GM19239 (cell line): ENCODE results near the gene B9D1.

Experiments used
- DNase-seq: peaks from one replicate; pipeline ENCODE4 v3.0.0; 2011; ENCODE audit warnings: low spot score; ENCODE audit not compliant: insufficient read length
- FAIRE-seq: peaks from 2 replicates; lab custom pipeline; 2011; peaks lifted over from hg19 to GRCh38; lab: Jason Lieb, UNC

The B9D1 gene

GRCh38 chr17:19341641-19342610 is 20.6 kb downstream of the B9D1 start:
- no peak for DNase-seq

DNA sequence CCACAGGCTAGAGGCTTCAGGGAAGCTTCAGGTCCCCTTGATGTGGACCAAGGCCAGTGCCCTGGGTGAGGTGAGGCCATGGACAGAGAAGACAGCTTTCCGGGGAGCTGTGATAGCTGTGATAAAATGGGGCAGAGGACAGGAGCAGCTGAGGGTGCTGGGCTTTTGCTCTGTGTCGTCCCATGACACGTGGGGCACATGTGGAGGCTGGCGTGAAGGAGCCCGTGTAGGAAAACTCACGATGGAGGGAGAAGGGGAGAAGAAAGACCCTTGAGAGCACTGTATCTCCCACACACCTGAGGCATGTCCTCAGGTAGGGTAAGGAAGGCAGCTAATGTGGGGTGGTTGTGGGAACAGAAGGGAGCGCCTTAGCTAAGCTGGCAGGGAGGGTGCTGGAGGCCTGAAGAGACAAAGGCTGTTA is 21.3 kb downstream of the B9D1 start:
- FAIRE-seq (no peak), DNase-seq (no peak)

More at GRCh38 chr17:19341641-19342610, 20.6 kb downstream of the B9D1 start:
- FAIRE-seq = no peak

DNA sequence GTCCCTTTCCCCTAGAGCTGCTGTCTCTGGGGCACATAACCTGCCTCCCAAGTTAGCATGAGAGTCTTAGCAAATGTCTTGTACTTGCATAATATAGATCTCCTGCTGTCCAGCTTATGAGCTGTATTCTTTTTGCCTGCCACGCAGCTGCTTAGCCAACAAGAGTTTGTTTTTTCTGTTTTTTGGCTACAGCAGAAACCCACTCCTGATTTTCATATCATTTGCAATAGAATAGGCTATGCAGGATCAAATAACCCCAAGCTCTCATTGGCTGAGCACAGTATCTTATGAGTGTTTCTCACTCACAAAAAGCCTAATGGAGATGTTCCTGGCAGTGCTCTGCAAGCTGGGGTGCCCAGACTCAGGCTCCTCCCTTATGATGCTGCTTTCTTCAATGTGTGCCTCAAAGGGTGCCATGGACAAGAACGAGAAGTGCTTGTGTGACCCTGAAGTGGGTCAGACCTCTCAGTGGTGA is 23.1 kb downstream of the B9D1 start:
- DNase-seq = no peak
- FAIRE-seq = no peak

DNA sequence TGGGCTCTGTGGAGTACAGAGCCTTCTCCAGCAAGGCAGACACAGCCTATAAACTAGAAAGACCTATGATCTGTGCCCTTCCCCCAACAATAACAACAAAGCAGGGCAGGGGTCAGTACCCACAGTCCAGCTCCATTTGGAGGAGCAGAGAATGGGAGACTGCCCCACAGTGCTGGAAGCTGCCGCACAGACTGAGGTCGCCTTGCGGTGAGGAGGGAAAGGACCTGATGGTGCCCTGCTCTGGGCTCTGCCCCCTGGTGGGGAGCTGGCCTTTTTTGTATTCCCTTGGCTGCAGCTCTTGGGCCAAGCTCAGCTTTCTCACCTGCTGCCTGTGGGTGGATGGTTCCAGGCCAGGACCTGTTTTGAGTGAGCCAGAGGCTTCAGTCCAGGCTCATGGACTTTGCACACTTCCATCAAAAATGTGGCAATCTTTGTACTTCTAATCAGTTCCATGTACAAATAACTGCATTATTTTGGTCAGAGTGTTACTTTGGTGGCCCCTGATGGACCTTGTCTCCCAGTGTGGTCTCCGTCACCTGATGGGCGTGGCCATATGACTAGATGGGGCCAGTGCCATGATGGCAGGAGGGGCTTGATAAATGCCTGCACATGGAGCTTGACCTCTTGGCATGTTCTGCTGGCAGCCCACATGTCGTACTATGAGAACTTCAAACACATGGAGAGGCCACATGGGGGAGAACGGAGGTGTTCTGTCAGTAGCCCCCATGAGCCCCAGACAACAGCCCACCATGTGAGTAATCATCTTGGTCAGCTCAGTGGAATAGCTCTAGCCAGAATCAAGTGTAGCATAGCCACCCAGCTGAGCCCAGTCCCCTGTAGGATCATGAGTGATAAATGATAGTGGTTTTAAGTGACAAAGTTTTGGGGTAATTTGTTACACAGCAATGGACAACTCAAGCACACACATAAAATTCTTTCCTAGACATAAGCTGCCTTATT is 24.2 kb downstream of the B9D1 start:
- FAIRE-seq (no peak), DNase-seq (peak; percentile 92)

- no peak for FAIRE-seq
Measured at GRCh38 chr17:19337712-19338023, 24.9 kb downstream of the B9D1 start.

DNA sequence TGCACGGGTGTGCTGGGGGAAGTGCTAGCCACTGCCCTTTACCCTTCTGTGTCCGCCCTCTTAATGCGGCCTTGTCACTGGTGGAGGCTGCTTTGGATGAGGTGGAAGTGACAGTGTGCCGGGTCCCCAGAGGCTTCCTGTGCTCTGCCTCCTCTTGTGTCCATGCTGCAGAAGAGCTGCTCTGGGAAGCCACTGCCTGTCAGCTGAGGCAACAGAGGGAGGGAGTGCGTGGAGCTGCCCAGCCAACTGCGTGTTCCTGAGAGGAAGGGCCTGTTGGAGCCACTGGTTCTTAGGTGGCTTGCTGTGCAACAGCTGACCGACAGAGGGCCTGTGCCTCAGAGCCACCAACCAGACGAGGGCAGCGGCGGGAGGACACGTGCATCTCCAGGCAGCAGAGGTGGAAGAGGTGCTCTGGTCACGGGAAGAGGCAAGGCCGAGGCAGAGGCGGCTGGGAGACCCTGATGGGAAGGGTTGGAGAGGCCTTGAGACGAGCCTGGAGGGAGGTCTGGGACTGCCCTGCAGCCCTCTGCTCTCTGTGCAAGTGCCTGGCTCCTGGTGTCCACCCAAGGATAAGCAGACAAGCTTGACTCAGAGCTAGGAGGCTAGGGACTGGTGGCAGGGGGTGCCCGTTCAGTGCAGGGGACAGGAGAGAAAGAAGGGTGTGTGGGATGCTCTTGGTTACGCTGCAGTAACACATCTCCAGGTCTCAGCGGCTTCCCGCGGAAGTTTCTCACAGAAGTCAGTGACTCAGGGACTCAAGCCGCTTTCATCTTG is 25.4 kb downstream of the B9D1 start:
- FAIRE-seq (no peak), DNase-seq (no peak)

More at GRCh38 chr17:19337712-19338023, 24.9 kb downstream of the B9D1 start:
- no peak for DNase-seq

- FAIRE-seq = no peak
- DNase-seq = no peak
Measured at GRCh38 chr17:19335951-19336631, 26.4 kb downstream of the B9D1 start.

DNA sequence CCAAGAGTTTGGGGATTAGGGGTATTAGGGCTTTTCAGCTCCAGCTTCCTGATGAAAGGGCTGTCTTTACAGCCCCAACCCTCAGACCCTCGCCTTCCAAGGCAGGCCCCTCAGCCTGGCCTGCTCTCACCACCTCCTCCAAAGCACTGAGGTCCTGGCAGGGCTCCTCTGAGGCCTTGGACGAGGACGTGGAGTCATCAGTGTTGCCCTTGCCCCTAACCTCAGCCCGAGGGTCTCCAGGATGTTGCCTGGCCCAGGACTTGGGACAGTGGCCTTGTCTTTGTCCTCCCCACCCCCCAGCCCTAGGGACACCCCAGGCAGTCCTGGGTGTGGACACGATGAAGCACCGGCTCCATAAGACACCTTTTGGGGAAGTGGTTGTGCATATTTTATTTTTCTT is 28.2 kb downstream of the B9D1 start:
- FAIRE-seq (no peak), DNase-seq (no peak)

GRCh38 chr17:19333736-19334290 is 28.7 kb downstream of the B9D1 start:
- DNase-seq = no peak
- FAIRE-seq = no peak

GRCh38 chr17:19333132-19333440 is 29.4 kb downstream of the B9D1 start:
- FAIRE-seq (no peak), DNase-seq (no peak)

DNA sequence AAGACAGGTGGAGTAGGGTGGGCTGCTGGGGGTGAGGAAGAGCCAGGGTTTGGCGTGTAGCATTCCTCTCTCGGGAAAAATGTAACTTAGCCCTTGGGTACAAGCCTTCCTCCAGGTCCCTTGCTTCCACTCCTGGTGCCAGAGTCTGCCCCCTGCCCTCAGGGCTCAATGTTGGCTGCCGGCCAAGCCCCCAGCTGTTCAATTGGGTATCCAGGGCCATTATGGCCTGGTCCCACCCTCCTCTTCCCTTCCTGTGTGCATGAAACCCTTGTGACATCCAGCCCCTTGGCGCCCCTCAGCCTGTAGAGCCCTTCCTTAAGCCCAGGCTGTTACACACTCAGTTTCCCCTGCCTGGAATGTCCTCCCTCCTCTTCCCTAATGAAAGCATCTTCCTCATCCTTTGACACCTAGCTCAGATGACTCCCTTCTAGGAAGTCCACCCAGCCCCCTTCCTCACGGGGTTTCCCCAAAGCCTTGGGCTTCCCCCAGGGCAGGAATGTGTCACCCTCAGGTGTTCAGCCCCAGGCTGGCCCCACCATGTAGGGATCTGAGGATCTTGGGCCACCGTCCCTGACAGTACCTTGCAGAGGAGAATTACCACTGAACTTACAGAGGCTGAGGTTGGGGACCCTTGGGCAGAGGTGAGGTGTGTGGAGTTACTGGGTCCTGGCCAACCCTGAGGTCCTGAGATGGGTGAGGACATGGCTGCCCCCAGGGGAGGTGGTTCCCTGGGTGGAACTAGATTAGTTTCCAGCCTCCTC is 30.0 kb downstream of the B9D1 start:
- FAIRE-seq = no peak

DNA sequence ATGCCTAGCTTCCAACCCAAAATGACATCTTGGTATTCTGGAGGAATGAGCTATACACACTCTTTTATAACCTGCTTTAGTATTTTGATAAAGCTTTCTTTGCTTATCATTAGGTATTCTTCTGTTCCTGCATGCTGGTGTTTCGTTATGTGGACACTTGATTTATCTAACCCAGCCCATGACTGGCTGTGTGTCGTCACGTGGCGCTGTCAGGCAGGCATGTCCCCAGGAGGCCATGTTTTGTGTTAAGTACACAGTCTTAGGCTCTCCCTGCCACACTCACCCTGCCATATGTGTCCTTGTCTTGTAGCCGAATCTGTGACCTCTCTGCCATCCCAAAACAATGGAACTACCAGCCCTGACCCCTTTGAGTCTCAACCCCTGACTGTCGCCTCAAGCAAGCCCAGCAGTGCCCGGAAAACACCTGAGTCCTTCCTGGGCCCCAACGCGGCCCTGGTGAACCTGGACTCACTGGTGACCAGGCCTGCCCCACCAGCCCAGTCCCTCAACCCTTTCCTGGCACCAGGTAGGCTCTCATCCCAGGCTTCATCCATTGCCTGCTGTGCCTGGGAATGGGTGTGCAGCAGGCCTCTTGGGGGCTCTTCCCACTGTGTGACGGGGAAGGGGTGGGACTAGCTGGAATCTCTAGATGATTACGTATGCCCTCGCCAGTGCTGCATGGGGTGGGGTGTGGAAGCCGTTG is 30.8 kb downstream of the B9D1 start:
- FAIRE-seq = no peak
- DNase-seq = no peak

More for the DNA sequence above, 30.0 kb downstream of the B9D1 start:
- no peak for DNase-seq

DNA sequence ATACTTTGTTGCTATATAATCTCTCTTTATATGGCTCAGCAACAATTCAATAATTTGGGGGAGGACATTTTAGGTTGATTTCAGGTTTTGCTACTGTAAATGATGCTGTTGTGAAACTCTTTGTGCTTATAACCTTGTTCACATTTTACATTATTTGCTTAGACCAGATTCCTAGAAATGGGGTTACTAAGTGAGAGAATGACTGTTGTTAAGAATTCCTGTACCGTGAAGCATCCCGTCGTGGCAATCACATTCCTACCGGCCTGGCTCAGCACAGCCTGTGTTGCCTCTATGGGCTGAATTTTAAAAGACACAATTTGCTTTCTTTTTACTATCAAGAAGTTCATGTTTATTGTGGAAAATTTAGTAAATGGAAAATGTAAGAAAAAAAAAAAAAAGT is 31.4 kb downstream of the B9D1 start:
- FAIRE-seq = no peak
- DNase-seq = no peak

DNA sequence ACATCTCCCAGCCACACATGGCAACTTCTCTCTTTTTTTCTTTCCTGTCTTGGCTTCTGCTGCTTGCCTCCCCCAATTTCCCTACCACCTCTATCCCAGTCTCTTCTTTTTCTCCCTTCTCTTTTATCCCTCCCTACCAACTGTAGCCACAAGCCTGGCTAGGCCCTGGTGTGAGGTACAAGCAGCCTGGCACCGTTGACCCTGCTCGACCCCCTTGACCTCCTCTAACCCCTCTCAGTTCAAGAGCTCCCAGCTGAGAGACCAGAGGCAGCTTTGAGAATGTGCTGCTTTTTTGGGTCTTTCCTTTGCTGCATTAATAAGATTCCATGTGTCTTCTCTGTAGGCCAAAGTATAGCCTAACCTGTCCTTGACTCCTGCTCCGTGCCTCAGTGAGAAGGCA is 32.3 kb downstream of the B9D1 start:
- no peak for FAIRE-seq
- no peak for DNase-seq

GRCh38 chr17:19329839-19330238 is 32.7 kb downstream of the B9D1 start:
- DNase-seq = no peak
- no peak for FAIRE-seq

DNA sequence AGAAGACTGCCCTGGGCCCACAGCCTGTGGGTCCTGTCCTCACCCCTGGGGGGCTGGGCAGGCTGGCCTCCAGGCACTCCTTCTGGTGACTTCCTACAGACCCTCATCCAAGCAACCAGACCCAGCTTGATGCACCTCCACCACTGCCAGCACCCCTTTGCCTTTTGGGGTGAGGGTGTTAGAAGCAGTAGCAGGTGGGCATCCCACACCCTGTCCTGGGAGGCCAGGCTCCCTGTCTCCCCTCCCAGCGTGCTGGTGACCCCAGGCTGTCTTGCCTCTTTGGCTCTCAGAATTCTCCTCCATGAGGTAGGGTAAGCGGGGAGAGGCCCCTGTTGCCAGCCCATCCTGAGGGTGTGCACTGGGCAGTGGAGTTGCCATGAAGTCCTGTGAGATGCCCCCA is 33.4 kb downstream of the B9D1 start:
- FAIRE-seq = no peak
- DNase-seq = no peak

DNA sequence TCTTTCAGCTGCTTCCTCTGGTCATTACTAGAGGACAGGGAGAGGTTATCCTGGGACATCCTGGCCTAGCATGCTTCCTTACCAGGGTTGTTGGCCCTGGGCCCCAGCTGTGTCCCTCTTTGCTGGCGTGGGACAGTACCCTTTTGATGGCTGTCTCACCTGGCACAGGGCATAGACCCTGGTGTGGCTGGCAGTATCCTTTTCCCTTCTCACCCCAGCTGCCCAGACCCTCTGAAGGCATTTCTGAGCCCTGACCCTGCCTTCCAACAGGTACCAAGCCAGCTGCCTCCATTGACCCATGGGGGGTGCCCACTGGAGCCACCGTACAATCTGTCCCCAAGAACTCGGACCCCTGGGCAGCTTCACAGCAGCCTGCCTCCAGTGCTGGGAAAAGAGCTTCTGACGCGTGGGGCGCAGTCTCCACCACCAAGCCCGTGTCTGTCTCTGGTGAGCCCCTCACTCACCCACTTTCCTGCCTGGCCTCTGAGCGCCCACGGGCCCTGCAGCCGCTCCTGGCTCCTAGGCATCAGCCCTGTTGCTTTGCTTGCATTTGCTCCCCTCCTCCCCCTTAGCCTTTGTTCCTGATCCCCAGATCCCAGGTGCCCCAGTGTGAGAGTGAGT is 34.0 kb downstream of the B9D1 start:
- FAIRE-seq (no peak), DNase-seq (no peak)
